SK-N-SH treated with all-trans-retinoic acid at 6 μM for 48 hours (cell line): ENCODE measurements around the gene ZNF236.

ENCODE experiments used
- ATAC-seq: fragments of 200-7000 bp; cut with Tn5 transposase; 3 replicates; pipeline ENCODE4 v1.9.1; 2020; ENCODE audit warnings: mild to moderate bottlenecking, moderate library complexity
- ARNTL ChIP-seq: fragments of 450-650 bp; formaldehyde crosslinking; IDR thresholded peaks from 2 replicates; pipeline ENCODE4 v1.5.0; 2020; ENCODE audit warnings: low read depth, mild to moderate bottlenecking, moderate library complexity, borderline replicate concordance
- BACH2 ChIP-seq: fragments of 250-450 bp; sonication (Bioruptor Pico); IDR thresholded peaks from 2 replicates; pipeline ENCODE4 v1.9.0; 2021; ENCODE audit warnings: mild to moderate bottlenecking, borderline replicate concordance
- CREB5 ChIP-seq: fragments of 250-450 bp; sonication (Bioruptor Pico); IDR thresholded peaks from 2 replicates; pipeline ENCODE4 v1.5.1; 2020; ENCODE audit warnings: low read depth, mild to moderate bottlenecking, moderate library complexity
- CSDC2 ChIP-seq: fragments of 250-450 bp; sonication (Bioruptor Pico); IDR thresholded peaks from 2 replicates; pipeline ENCODE4 v1.5.0; 2020; ENCODE audit warnings: mild to moderate bottlenecking, moderate library complexity
- CSRNP3 ChIP-seq: fragments of 250-450 bp; sonication (Bioruptor Pico); IDR thresholded peaks from 2 replicates; pipeline ENCODE4 v1.5.1; 2021; ENCODE audit warnings: mild to moderate bottlenecking, moderate library complexity
- GLIS3 ChIP-seq: fragments of 250-450 bp; sonication (Bioruptor Pico); IDR thresholded peaks from 2 replicates; pipeline ENCODE4 v1.5.0; 2020; ENCODE audit warnings: mild to moderate bottlenecking, moderate library complexity
- ISL1 ChIP-seq: fragments of 250-450 bp; sonication (Bioruptor Pico); IDR thresholded peaks from 2 replicates; pipeline ENCODE4 v2.1.2; 2022; ENCODE audit warnings: mild to moderate bottlenecking, moderate library complexity
- OSR1 ChIP-seq: fragments of 250-450 bp; sonication (Bioruptor Pico); IDR thresholded peaks from 2 replicates; pipeline ENCODE4 v1.8.0; 2022; ENCODE audit warnings: moderate library complexity, mild to moderate bottlenecking, inconsistent platforms
- PATZ1 ChIP-seq: fragments of 250-450 bp; sonication (Bioruptor Pico); IDR thresholded peaks from 2 replicates; pipeline ENCODE4 v1.8.0; 2020; ENCODE audit warnings: mild to moderate bottlenecking, moderate library complexity, borderline replicate concordance
- POU6F1 ChIP-seq: fragments of 250-450 bp; sonication (Bioruptor Pico); IDR thresholded peaks from 2 replicates; pipeline ENCODE4 v1.8.0; 2021; ENCODE audit warnings: low read depth, mild to moderate bottlenecking, moderate library complexity, borderline replicate concordance
- PPARA ChIP-seq: fragments of 250-450 bp; sonication (Bioruptor Pico); IDR thresholded peaks from 2 replicates; pipeline ENCODE4 v1.5.0; 2020; ENCODE audit warnings: mild to moderate bottlenecking, borderline replicate concordance
- RARB ChIP-seq: fragments of 250-450 bp; sonication (Bioruptor Pico); IDR thresholded peaks from 2 replicates; pipeline ENCODE4 v1.8.0; 2021; ENCODE audit warnings: mild to moderate bottlenecking, moderate library complexity
- TCF4 ChIP-seq: fragments of 250-450 bp; sonication (Bioruptor Pico); IDR thresholded peaks from 2 replicates; pipeline ENCODE4 v1.8.0; 2021; ENCODE audit warnings: mild to moderate bottlenecking, moderate library complexity, borderline replicate concordance
- ZC3H10 ChIP-seq: fragments of 250-450 bp; sonication (Bioruptor Pico); IDR thresholded peaks from 2 replicates; pipeline ENCODE4 v1.5.1; 2021; ENCODE audit warnings: mild to moderate bottlenecking, moderate library complexity
- ZFP3 ChIP-seq: fragments of 250-450 bp; sonication (Bioruptor Pico); IDR thresholded peaks from 2 replicates; pipeline ENCODE4 v1.5.0; 2020; ENCODE audit warnings: mild to moderate bottlenecking, moderate library complexity
- ZFP30 ChIP-seq: fragments of 450-650 bp; formaldehyde crosslinking; IDR thresholded peaks from 2 replicates; pipeline ENCODE4 v1.5.0; 2022; ENCODE audit warnings: mild to moderate bottlenecking, moderate library complexity
- ZNF565 ChIP-seq: fragments of 450-650 bp; formaldehyde crosslinking; conservative IDR thresholded peaks from 2 replicates; pipeline ENCODE4 v1.5.0; 2020; ENCODE audit warnings: low read depth, mild to moderate bottlenecking, moderate library complexity
- ZNF70 ChIP-seq: fragments of 450-650 bp; formaldehyde crosslinking; IDR thresholded peaks from 2 replicates; pipeline ENCODE4 v1.5.0; 2020; ENCODE audit warnings: mild to moderate bottlenecking, moderate library complexity
- ZNF8 ChIP-seq: fragments of 450-650 bp; formaldehyde crosslinking; IDR thresholded peaks from 2 replicates; pipeline ENCODE4 v1.5.0; 2020; ENCODE audit warnings: mild to moderate bottlenecking, moderate library complexity

The ZNF236 gene

GRCh38 chr18:76992226-76993084, 170.1 kb downstream of the ZNF236 start:
- no peak; the same call in 2 of the 3 replicates for ATAC-seq
- TF ChIP-seq CSRNP3 (CRISPR knock-in tag) (no peak), PPARA (CRISPR knock-in tag) (no peak), ARNTL (CRISPR knock-in tag) (no peak), CSDC2 (CRISPR knock-in tag) (no peak), GLIS3 (CRISPR knock-in tag) (no peak), RARB (CRISPR knock-in tag) (no peak), ZNF565 (no peak), ZFP3 (CRISPR knock-in tag) (no peak), POU6F1 (no peak), ISL1 (CRISPR knock-in tag) (no peak), ZC3H10 (CRISPR knock-in tag) (no peak), OSR1 (CRISPR knock-in tag) (no peak), BACH2 (CRISPR knock-in tag) (no peak), TCF4 (no peak)
- TF ChIP-seq, all 23 proteins: peak for 0

GRCh38 chr18:76993085-76993382, 170.7 kb downstream of the ZNF236 start:
- ATAC-seq, result no peak
- TF ChIP-seq ZFP3 (CRISPR knock-in tag) (no peak), TCF4 (no peak), PATZ1 (CRISPR knock-in tag) (no peak), CSRNP3 (CRISPR knock-in tag) (no peak)

- TF ChIP-seq CREB5 (CRISPR knock-in tag) (no peak), RARB (CRISPR knock-in tag) (no peak), ZC3H10 (CRISPR knock-in tag) (no peak), ZNF8 (no peak), OSR1 (CRISPR knock-in tag) (no peak), ZNF70 (CRISPR knock-in tag) (no peak), GLIS3 (CRISPR knock-in tag) (no peak), CSDC2 (CRISPR knock-in tag) (no peak), ISL1 (CRISPR knock-in tag) (no peak), PATZ1 (CRISPR knock-in tag) (no peak), PPARA (CRISPR knock-in tag) (no peak), CSRNP3 (CRISPR knock-in tag) (no peak), ZFP30 (no peak), ZFP3 (CRISPR knock-in tag) (no peak), BACH2 (CRISPR knock-in tag) (no peak), ARNTL (CRISPR knock-in tag) (no peak)
- TF ChIP-seq, all 23 proteins: peak for 0
- no peak for ATAC-seq
These were observed 171.2 kb downstream of the ZNF236 start for GRCh38 chr18:76993573-76993972.
